ENCODE data around the gene TBXT. TPM values are rescaled to one million over a fixed set of nuclear protein-coding genes. Genes with fewer than 3 reads are reported as not detected.
"Not testable (repeated sequence)": the region's sequence is repeated elsewhere in the genome, so short reads cannot be mapped to it uniquely, and the experiment has no call there.

The TBXT gene
- total RNA-seq, 1 donor, result not detected

DNA sequence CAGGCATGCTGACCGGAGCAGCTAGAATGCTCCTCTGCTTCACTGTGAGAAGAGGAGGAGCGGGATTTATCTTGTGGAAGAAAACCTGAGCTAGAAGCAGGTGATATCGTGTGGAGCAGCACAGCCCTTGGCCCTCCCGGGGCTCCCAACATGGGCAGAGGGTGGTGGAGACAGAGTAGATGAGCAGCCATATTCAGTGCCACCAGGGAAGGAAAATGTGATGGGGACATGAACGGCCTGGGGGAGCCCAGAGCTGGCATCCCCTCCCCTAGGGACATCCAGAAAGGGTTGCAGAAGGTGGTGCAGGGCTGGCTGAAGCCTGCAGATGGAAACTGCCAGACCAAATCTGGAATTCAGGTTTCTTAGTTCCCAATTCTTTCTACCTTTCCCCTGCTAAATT is 24.9 kb upstream of the TBXT start:
- no peak for TF ChIP-seq CTCF (IDR thresholded peaks at IDR 0.05; ENCODE audit: insufficient read depth, low read depth, low read length)
- H3K4me3 ChIP-seq (ENCODE audit: low read depth, low read length), result no peak overlapping the region

GRCh38 chr6:166192136-166192535 is 24.5 kb upstream of the TBXT start:
- DNase-seq (ENCODE audit: low read depth), result no peak
- no peak overlapping the region for H3K4me3 ChIP-seq (ENCODE audit: low read depth, low read length)
- TF ChIP-seq CTCF (IDR thresholded peaks at IDR 0.05; ENCODE audit: insufficient read depth, low read depth, low read length), result no peak

More for the DNA sequence above, 24.9 kb upstream of the TBXT start:
- no peak for DNase-seq (ENCODE audit: low read depth)

GRCh38 chr6:166179704-166180103 is 12.1 kb upstream of the TBXT start:
- TF ChIP-seq CTCF (IDR thresholded peaks at IDR 0.05; ENCODE audit: insufficient read depth, low read depth, low read length), result no peak
- H3K4me3 ChIP-seq (ENCODE audit: low read depth, low read length), result no peak overlapping the region
- DNase-seq (ENCODE audit: low read depth), result no peak

- H3K4me3 ChIP-seq (ENCODE audit: low read depth, low read length), result no peak overlapping the region
- no peak for DNase-seq (ENCODE audit: low read depth)
- no peak for TF ChIP-seq CTCF (IDR thresholded peaks at IDR 0.05; ENCODE audit: insufficient read depth, low read depth, low read length)
Observed at GRCh38 chr6:166176106-166176505, 8.5 kb upstream of the TBXT start.

DNA sequence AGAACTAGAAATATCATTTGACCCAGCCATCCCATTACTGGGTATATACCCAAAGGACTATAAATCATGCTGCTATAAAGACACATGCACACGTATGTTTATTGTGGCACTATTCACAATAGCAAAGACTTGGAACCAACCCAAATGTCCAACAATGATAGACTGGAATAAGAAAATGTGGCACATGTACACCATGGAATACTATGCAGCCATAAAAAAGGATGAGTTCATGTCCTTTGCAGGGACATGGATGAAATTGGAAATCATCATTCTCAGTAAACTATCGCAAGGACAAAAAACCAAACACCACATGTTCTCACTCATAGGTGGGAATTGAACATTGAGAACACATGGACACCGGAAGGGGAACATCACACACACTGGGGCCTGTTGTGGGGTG is 7.4 kb upstream of the TBXT start:
- H3K4me3 ChIP-seq (ENCODE audit: low read depth, low read length); DNase-seq (ENCODE audit: low read depth): not testable (repeated sequence)

DNA sequence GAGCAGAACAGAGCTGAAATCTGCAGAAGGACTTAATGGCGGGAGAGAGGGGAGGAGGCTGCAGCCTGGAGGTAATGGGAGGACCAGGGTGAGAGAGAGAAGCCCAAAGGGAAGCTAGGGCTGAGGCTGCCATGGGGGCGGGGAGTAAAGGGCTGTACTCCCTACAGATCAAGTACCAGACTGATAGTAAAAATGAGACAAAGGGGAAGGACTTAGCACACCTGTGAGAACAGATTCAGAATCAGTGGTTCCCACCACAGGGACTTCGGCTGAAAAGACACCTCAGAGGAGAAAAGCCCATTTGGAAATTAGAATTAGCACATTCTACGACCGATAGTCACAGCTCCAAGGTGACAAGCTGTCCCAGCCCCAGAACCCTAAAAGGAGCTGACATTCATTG is 6.4 kb upstream of the TBXT start:
- no peak overlapping the region for H3K4me3 ChIP-seq (ENCODE audit: low read depth, low read length)
- DNase-seq (ENCODE audit: low read depth), result no peak
- no peak for TF ChIP-seq CTCF (IDR thresholded peaks at IDR 0.05; ENCODE audit: insufficient read depth, low read depth, low read length)

DNA sequence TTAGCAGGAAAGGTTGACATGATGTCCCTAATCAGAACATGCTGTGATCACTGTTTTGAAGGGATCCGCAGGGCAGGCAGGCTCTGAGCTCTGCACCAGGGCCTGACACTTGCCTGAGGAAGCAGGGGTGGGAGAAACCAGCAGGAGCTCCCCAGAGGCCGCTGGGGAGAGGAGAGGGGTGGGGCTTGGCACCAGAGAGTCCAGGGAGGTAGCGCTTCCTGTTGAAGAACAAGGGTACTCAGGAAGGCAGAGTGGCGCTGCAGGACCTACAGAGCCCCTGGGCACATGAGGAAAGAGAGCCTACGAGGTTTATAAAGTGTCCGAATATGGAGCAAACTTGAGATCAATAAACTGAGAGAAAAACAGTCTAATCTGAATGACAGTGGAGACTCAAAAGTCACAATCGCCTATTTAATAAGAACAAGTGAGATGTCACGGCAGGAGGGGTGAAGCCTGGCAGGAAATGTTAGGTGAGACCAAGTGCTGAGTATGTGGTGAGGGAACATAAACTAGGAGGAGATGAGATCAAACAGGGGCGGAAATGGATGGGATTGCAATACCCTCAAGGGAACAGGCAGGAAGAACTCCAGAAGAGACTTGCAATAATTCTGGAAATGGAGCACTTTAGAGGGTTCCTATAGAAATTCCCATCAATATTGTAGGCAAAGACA is 5.8 kb upstream of the TBXT start:
- no peak for DNase-seq (ENCODE audit: low read depth)
- no peak for TF ChIP-seq CTCF (IDR thresholded peaks at IDR 0.05; ENCODE audit: insufficient read depth, low read depth, low read length)
- no peak overlapping the region for H3K4me3 ChIP-seq (ENCODE audit: low read depth, low read length)
